ENCODE results near the gene AHCTF1. TPM values are rescaled to one million over a fixed set of nuclear protein-coding genes. Genes with fewer than 3 reads are reported as not detected.
"Not testable (repeated sequence)": the region's sequence is repeated elsewhere in the genome, so short reads cannot be mapped to it uniquely, and the experiment has no call there.

AHCTF1 gene
- total RNA-seq, 4 donors from 2014 or later = 32.2 to 106 (median 38.2) TPM

DNA sequence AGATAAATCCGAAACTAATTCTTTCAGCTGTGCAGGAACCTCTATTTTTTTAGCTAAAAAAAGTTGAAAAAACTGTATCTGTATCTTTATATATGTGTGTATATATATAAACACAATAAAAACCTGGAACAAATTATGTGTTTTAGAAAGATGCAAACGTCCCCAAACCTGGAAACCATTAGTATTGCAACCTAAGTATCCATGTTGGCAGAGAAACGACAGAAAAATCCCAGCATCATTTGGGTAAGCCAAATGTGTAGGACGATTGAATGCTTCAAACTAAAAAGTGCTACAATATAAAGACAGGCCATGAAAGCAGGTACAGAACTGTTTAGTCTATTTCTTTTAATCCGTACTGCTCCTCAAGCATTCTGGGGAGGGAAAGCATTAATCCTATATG is 87.9 kb downstream of the AHCTF1 start:
- Histone ChIP-seq H3K4me3 (no peak overlapping the region), H3K27ac (no peak overlapping the region), H3K9me3 (no peaks in the 10 kb centered on the region), H3K36me3 (peaks cover 80% of the 10 kb centered on the region), H3K4me1 (no peaks in the 10 kb centered on the region), H3K27me3 (no peaks in the 10 kb centered on the region)
- TF ChIP-seq POLR2A (IDR thresholded peaks at IDR 0.05) (no peak), POLR2AphosphoS5 (IDR thresholded peaks at IDR 0.05) (no peak), EP300 (IDR thresholded peaks at IDR 0.05) (no peak)
- TF ChIP-seq, protein P1, sequence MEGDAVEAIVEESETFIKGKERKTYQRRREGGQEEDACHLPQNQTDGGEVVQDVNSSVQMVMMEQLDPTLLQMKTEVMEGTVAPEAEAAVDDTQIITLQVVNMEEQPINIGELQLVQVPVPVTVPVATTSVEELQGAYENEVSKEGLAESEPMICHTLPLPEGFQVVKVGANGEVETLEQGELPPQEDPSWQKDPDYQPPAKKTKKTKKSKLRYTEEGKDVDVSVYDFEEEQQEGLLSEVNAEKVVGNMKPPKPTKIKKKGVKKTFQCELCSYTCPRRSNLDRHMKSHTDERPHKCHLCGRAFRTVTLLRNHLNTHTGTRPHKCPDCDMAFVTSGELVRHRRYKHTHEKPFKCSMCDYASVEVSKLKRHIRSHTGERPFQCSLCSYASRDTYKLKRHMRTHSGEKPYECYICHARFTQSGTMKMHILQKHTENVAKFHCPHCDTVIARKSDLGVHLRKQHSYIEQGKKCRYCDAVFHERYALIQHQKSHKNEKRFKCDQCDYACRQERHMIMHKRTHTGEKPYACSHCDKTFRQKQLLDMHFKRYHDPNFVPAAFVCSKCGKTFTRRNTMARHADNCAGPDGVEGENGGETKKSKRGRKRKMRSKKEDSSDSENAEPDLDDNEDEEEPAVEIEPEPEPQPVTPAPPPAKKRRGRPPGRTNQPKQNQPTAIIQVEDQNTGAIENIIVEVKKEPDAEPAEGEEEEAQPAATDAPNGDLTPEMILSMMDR (IDR thresholded peaks at IDR 0.05) = no peak
- WGBS = 74% methylated on average over 5 of the region's 5 CpGs
- no peak for DNase-seq (ENCODE audit: low spot score in 2 of 2)

DNA sequence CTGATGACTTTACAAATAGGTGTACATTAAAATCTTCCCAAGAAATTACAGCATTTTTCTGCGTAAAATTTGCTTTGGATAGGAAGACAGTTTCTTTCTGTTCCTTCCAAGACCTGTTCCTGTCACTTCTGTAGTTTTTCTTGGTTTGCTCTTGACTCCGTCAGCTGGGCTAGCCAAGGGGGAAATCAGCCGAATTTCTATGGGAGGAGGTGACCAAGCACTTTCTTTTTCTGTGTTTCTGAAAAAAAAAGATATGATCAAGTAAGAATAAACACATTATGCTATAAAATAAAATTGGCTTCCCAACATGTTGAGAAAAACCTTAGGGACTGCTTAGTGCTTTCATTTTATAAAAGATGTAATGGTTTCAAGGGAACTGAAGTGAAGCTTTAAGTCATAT is 91.0 kb downstream of the AHCTF1 start:
- not testable (repeated sequence) for H3K4me3 ChIP-seq; H3K9me3 ChIP-seq; H3K27me3 ChIP-seq; DNase-seq (ENCODE audit: low spot score in 2 of 2); H3K27ac ChIP-seq; H3K4me1 ChIP-seq
- 91% methylated on average over 3 of the region's 3 CpGs for WGBS
- peaks cover 51% of the 10 kb centered on the region for H3K36me3 ChIP-seq

DNA sequence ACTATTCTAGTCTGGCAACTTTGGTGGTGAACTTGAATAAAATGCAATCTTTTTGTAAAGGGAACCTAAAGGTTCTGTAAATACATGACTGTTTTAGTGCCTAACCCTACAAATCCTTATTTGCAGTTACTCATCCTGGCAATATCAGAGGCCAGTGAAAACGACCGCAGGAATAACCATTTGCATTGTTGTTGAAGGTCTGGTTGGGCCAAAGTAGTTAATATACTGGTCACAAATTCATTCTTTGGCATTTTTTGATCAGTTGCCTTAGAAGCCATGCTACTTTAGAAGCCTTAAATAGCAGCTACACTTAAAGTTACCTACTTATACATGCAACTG is 93.7 kb downstream of the AHCTF1 start:
- peaks cover 34% of the 10 kb centered on the region for H3K36me3 ChIP-seq
- no peaks in the 10 kb centered on the region for H3K27me3 ChIP-seq
- H3K4me3 ChIP-seq = no peak overlapping the region
- TF ChIP-seq EP300 (IDR thresholded peaks at IDR 0.05) (no peak), POLR2A (IDR thresholded peaks at IDR 0.05) (no peak), POLR2AphosphoS5 (IDR thresholded peaks at IDR 0.05) (no peak)
- TF ChIP-seq, protein P1 (IDR thresholded peaks at IDR 0.05) = no peak
- no peaks in the 10 kb centered on the region for H3K4me1 ChIP-seq
- no peaks in the 10 kb centered on the region for H3K9me3 ChIP-seq
- H3K27ac ChIP-seq = no peak overlapping the region
- no peak for DNase-seq (ENCODE audit: low spot score in 2 of 2)
- 76% methylated on average over 2 of the region's 2 CpGs for WGBS

DNA sequence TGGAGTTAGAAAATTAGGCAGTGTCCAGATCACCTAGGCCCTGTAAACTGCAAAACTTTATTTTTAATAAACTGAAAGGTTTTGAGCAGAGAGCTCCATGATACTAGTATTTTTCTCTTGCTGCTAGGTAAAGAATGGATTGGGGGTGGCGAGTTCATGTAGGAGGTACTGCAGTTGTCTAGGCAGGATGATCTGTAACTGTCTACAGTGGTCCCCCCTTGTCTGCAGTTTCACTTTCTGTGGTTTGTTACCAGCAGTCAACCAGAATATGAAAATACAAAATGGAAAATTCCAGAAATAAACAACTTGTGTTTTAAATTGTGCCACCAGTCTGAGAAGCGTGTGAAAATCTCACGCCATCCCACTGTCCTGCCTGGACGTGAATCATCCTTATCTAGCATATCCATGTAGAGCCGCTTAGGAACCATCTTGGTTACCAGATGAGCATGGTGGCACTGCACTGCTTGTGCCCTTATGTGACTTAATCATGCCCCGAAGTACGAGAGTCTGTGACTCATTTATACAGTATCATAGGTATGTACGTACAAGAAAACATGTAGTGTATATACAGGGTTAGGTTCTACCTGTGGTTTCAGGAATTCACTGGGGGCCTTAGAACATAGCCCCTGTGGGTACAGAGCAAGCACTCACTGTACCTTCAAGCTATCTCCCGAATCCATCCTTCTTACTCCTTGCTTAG is 94.2 kb downstream of the AHCTF1 start:
- 86% methylated on average over 9 of the region's 9 CpGs for WGBS

DNA sequence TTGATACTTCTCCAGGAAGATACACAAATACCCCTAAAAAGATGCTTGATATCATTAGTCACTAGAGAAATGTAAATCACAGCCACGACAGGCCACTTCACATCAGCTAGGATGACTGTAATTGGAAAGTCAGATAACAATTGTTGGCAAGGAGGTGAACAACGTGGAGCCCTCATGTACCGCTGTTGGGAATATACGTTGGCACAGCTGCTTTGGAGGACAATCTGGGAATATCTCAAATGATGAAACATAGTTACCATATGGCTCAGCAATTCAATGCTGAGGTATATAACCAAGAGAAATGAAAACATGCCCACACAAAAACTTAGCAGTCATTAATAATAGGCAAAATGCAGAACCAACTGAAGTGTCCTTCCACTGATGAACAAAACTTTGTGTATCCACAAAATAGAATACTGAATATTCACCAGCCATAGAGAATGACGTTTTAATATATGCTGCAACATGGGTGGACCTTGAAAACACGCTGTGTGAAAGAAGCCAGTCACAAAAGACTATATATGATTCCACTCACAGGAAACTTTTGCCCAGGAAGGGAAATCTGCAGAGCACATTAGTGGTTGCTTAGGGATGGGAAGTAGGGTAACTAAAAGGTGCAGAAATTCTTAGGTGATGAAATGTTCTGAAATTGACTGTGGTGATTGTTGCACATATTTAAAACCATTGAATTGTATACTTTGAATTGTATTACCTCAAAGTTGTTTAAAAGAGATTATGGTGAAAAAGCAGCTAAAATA is 95.4 kb downstream of the AHCTF1 start:
- no peak overlapping the region for H3K4me3 ChIP-seq
- peaks cover 17% of the 10 kb centered on the region for H3K36me3 ChIP-seq
- WGBS = 43% methylated on average over 6 of the region's 6 CpGs
- DNase-seq (ENCODE audit: low spot score in 2 of 2) = no peak
- no peaks in the 10 kb centered on the region for H3K27me3 ChIP-seq
- TF ChIP-seq POLR2A (IDR thresholded peaks at IDR 0.05) (no peak), EP300 (IDR thresholded peaks at IDR 0.05) (no peak), POLR2AphosphoS5 (IDR thresholded peaks at IDR 0.05) (no peak)
- TF ChIP-seq, protein P1 (IDR thresholded peaks at IDR 0.05) = no peak
- no peak overlapping the region for H3K27ac ChIP-seq
- H3K9me3 ChIP-seq = no peaks in the 10 kb centered on the region
- no peaks in the 10 kb centered on the region for H3K4me1 ChIP-seq

More for the DNA sequence above, 94.2 kb downstream of the AHCTF1 start:
- peaks cover 29% of the 10 kb centered on the region for H3K36me3 ChIP-seq
- H3K9me3 ChIP-seq = no peaks in the 10 kb centered on the region
- no peak for DNase-seq (ENCODE audit: low spot score in 2 of 2)
- no peak overlapping the region for H3K27ac ChIP-seq
- TF ChIP-seq, protein P1 (IDR thresholded peaks at IDR 0.05) = no peak
- TF ChIP-seq POLR2A (IDR thresholded peaks at IDR 0.05) (no peak), EP300 (IDR thresholded peaks at IDR 0.05) (no peak), POLR2AphosphoS5 (IDR thresholded peaks at IDR 0.05) (no peak)
- H3K4me3 ChIP-seq = no peak overlapping the region
- H3K4me1 ChIP-seq = no peaks in the 10 kb centered on the region
- no peaks in the 10 kb centered on the region for H3K27me3 ChIP-seq

Measured in suprapubic skin (tissue), 4 donors.